ENCODE results near the gene RBM5.

Gene RBM5

DNA sequence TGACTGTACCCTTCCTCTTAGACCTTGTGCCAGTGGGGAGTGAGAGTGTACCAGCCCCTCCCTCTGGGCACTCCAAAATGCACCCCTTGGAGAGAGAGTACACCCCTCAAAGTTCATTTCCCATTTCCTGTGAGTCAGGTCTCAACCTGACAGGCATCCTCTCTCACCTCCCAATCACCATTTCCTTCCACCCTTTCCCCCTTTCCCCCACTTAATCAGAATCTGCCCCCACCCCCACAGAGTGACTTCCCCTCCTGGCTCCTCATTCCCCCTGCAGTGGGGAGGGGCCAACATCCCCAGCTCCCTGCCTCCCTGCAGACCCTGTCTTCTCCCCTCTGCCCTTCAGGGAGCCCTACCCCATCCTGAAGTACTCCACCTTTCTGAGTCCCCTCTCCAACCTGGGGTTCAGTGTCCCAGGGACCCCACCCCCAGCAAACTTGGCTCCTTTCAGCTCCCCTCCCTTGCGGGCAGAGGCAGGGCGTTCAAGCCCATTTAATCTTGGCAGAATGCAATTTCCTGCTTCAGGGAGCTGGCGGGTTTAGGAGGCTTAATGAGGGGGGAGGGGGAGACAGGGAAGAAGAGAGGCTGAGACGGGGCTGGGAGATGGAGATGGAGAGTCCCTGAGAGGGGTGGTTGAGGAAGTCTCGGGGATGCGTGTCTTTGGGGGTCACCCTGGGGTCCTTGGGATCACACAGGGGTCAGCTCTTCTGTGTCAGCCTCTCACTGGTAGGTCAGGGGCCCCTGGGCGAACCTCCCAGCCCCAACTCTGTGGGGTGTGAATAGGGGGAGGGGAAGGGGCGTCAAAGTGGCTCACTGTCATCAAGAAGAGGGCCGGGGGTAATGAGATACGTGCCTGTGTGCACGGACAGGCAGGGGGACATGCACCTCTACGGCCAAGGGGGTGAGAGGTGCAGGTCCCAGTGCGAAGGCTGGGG is 49.8 kb downstream of the RBM5 start:
- DNase-seq = peak in 1 of 58 donors; percentile 16

DNA sequence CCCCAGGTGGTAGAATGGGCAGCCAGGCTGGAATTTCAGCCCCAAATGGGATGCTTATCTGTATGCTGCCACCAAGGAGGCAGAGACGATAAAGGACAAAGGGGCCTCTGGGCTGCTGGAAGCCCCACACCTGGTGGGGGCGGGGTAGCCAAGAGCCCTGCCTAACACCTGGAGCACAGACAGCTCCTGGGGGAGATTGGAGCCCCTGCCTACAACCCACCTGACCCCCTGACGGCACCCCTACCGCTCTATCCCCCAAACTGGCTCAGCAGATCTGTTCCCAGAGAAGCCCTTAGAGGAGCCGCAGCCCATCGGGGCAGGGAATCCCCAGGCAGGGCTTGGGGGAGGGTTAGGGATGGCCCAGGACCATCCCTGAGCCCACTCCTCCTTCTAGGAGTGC is 50.6 kb downstream of the RBM5 start:
- no peak for DNase-seq

DNA sequence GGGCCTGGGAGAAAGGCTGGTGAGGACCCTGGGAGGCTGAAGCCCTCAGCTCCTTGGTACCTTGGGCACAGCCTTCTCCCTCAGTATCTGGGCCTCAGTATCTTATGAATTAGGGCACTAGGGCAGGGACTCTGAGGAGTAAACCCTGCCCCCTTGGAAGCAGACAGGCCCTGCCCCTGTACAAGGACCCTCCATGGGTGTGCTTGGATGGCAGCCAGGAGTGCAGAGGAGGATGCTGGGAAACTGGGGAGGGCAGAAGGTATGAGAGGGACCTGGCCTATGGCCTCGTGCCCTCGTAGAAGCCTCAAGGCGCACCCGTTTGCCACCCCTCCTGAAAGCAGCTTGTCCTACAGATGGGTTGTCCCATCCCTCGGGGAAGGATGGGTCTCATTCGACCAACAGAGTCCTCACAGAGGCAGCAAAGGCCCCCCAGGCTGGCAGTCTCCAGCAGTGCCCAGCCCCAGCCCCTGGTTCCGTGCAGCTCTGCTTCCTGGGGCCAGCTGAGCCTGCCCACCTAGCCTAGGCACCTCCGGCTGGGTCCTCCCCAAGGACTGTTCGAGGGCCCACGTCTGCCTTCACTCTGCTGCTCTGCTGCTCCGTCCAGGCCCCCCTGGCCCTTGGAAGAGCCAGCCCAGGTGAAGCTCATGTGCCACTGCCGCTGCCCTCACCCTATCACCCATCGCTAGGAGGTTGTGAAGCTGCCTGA is 51.2 kb downstream of the RBM5 start:
- no peak for DNase-seq

DNA sequence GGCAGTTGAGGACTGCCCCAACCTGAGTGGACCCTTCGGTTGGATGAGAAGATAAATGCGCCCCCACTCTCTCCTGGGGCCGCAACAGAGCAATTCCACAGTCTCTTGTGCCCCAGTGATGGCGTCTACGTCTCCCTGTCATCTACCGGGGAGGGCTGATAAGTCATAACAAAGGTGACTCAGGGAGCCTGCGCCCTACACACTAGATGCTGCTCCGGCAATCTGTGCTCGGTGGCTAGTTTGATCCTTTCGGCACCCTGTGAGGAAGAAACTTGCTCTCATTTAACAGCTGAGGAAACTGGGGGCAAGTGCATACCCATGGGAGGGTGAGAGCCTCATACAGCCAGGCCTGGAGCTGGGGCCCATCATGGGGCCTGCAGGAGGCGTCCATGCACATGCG is 52.3 kb downstream of the RBM5 start:
- no peak for DNase-seq

DNA sequence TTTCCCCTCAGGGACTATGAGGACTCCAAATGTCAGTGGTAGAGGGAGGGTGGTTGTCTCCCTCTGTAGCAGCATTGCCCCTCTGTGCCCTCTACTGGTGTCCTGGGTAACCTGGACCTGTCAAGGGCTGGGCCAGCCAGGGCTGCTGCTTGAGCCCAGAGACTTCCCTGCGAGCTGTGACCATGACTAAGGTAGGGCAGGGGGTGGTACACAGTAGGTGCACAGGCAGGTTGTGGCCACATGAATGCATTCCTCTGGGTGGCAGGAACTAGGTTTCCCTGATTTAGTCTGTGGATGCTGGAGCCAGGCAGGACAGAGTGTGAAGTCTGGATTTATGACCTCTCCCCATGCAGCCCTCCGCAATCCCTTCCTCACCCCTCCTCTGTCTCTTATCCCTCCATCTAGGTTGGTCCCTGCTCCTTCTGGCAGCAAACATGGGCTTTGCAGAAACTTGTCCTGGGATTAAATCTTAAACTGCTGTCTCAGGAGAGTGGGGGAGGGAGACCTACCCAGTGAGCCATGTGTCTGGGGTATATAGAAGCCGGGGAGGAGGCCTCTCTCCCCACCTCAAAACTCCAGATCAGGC is 57.7 kb downstream of the RBM5 start:
- no peak for DNase-seq

DNA sequence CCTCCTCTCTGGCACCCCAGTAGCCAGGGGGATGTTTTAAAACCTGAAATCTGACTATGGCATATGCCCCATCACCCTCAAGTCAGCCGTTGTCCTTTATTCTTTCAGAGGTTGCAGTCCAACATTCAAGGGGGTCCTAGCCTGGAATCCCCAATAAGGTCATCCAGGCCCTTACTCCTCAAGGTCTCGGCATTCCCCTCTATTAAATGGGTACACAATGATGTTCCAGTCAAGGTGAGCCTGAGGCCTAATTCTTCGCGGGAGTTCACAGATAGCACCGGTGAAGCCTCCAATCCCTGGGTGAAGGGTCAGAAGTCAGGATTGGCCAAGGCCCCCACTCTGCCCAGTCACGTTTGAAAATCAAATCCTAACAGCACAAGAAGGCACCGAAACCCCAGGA is 58.3 kb downstream of the RBM5 start:
- DNase-seq = no peak

DNA sequence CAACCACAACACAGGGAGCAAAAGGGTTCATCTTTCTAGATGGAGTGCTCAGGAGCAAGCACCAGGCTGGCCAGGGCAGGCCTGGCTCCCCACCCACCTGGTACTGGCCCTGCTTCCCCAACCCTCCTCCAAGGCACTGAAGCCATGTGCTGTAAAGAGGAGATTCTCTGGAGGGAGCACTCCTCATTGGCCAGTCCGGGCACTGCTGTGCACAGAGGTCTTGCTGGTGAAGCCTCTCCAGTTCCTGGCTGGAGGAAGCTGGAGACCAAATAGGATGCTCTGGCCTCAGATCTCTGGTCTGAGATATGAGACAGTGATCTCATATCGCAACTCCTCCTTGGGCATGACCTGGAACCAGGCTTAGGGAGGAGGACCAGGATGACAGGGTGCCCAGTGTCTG is 58.7 kb downstream of the RBM5 start:
- DNase-seq = no peak

DNA sequence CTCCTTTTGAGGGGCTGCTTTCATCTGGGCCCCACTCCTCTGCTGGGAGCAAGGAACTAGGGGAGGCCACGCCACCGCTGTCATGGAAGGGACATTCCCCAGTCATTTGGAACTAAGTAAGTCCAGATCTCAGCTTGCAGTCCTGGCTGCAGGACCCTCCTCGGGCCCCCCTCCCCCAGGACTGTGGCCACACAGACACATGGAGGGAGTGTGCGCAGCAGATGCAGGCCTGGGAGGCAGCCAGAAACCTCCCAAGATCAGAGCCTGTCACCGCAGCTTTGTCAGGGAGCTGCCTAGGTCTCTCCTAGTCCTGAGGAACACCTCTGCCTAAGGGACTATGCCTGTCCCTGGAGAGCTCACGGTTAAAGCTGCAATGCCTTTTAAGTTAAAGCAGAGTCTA is 59.1 kb downstream of the RBM5 start:
- DNase-seq = no peak

DNA sequence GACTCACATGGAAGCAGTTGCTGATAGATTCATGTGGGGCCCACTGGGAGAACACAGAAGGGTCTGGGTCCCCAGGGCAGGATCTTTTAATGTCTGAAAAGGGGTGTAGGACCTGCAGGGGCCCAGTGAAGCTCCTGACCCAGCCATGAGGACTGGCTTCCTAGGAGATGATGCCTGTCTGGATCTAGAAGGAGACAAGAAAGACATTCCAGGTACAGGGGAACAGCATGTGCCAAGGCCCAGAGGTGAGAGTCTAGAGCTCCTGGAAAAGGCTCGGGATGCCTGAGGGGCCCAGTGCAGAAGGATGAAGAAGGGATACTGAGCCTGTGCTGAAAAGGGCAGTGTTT is 61.7 kb downstream of the RBM5 start:
- no peak for DNase-seq

DNA sequence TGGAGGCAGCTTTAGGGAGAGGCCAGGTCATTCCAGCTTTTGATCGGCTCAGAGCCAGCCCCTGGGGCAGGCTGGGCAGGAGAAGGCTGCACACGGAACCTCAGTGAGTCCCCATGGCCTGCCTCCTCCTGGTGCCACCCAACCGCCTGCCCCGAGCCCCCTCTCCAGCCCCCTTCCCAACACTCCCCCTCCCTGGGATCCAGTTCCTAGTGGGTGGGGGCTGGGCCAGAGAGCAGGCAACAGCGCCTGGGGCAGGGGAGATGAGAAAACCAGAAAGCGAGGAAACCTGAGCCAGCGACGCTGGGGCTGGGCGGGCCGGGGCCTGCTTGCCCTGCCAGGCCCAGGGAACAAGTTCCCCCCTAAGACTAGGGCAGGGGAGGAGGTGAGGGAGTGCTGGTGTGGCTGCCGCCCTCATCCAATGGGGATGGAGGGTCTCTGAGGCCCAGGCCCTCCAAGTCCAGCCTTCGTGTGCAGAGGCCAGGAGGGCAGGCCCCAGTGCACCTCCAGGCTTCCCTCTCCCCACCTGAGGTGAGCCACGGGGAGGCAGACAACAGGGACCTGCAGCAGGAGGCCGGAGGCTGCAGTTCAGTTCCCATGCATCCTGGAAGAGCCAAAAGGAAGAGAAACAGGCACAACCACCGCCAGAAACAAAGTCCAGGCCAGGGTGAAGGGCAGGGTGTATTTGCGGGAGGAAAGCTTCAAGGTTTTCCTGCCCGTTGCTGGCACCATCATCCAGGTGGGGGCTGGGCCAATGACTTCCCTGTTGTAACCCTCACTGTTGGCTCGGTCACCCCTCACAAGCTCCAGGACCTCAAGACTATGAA is 62.4 kb downstream of the RBM5 start:
- no peak for DNase-seq

DNA sequence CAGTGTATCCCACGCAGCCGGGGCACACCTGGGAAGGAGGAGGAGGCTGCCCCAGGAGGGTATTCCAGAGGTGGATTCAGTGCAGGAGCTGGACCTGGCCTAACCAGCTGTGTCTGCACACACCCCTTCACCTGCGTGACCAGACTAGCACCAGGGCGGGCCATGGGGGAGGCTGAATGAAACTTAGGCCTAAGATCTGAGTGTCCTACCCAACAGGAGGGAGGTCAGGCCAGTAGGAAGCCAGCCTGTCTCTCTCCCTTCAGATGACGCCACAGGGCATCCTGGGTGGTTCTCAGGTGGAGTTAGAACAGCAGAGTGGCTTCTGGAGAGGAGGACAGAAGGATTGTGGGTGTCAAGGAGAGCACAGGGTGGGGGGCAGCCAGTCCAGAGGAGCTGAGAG is 63.0 kb downstream of the RBM5 start:
- DNase-seq = no peak

DNA sequence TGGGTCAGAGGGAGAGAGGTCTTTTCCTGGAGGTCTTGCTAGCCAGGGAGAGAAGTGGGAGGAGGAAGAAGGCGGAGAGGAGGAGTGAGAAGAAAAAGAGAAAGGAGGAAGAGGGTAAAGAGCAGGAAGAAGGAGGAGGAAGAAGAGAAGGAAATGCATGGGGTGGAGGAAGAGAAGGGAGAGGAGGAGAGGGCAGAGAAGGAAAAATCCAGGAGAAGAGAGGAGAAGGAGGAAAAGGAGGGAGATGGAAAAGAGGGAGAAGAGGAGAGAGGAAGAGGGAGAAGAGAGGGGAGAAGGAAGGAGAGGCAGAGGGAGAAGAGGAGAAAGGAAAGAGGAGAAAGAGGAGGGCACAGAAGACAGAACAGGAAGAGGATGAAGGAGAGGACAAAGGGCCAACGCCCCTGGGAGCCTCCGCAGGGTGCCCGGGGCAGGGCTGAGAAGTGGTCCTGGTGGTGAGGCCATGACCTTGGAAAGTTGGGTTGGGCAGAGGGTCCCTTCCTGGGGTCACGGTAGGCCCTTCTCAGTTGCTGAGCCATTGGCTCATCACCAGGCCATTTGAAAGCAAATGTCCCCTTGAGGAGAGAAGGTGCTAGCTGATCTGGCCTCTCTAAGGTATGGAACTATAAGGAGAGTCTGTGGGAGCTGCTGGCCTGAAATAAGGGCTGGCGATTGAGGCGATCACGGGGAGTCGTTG is 65.2 kb downstream of the RBM5 start:
- no peak for DNase-seq

DNA sequence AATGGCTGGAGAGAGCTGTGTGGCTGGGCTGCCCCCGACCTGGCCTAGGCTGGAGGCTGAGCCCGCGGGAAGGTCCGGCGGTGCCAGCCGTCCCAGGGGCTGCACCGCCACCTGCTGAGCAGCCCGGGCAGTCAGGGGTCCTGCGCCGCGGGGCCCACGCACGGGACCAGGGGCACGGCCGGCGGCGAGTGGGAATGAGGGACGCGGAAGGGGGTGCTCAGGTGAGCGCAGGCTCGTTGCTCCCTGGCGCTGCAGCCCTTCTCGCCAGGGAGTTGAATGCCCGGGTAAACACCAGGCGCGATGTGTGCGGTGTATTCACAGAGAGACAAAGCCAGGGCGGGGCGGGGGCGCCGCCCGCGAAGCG is 65.7 kb downstream of the RBM5 start:
- DNase-seq = no peak

DNA sequence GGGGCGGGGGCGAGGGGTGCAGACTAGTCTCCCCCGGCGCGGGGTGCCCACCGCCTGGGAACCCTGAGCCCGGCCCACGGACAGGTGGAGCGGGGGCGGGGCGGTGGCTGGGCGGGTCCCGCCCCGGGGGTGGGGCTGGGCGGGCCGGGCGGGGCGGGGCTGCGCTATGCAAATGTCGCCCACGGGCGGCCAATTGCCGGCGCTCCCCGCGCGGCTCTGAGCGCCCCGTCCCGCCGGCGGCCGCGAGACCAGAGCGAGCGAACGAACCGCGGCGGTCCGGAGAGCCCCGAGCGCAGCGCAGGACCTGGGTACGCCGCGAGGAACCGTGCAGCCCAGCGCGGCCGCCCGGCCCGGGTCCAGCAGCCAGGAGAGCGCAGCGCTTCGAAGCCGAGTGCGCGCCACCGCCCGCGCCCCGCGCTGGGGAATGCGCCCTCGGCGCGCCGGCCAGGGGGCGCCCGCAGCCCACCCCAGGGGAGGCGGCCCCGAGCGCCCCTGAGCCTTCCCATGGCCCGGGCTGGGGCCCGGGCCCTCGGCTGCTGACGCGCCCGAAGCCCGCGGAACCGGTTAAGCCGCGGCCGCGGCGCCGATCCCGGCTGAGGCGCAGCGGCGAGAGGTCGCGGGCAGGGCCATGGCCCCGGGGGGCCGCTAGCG is 66.2 kb downstream of the RBM5 start, which contains the start of gene SEMA3F:
SEMA3F (plus strand) TSS at position 485 of the 651 bp plus-strand sequence. CDS start 4,299 bp downstream, outside the sequence.
- DNase-seq = peak in 9 of 58 donors; percentile 10 to 44 (median 23)

DNA sequence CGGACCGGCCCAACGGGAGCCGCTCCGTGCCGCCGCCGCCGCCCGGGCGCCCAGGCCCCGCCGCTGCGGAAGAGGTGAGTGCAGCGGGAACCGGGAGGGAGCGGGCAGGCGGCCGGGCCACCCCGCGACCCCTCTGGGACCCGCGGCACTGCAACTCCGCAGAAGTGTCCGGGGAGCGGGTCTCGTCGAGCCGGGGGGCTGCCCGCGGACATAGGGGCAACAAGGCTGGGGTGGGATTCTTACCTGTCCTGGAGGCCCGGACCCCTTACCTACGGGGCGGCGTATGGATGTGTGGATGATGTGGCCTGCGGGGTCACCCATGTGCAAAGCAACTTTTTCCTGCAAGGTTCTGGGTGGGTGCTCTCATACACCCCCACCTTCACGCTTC is 66.8 kb downstream of the RBM5 start:
- no peak for DNase-seq

DNA sequence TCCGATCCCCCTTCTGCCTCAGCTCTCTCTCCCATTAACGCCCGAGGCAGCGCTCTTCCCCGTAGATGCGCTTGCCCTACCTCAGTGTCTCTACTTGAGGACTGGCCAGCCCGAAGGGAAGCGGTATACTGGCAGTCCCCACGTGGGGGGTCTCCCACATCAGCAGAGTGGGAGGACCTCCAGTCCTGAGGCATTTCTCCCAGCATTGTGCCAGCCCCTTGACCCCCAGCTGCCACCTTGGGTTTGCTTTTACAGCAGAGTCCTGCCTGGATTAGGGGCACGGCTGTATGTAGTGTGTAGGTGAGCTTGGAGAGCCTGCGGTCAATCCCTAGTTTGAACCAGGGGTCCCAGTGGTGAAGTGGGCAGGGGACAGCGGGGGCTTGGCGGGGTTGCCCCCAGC is 67.2 kb downstream of the RBM5 start:
- DNase-seq = no peak

DNA sequence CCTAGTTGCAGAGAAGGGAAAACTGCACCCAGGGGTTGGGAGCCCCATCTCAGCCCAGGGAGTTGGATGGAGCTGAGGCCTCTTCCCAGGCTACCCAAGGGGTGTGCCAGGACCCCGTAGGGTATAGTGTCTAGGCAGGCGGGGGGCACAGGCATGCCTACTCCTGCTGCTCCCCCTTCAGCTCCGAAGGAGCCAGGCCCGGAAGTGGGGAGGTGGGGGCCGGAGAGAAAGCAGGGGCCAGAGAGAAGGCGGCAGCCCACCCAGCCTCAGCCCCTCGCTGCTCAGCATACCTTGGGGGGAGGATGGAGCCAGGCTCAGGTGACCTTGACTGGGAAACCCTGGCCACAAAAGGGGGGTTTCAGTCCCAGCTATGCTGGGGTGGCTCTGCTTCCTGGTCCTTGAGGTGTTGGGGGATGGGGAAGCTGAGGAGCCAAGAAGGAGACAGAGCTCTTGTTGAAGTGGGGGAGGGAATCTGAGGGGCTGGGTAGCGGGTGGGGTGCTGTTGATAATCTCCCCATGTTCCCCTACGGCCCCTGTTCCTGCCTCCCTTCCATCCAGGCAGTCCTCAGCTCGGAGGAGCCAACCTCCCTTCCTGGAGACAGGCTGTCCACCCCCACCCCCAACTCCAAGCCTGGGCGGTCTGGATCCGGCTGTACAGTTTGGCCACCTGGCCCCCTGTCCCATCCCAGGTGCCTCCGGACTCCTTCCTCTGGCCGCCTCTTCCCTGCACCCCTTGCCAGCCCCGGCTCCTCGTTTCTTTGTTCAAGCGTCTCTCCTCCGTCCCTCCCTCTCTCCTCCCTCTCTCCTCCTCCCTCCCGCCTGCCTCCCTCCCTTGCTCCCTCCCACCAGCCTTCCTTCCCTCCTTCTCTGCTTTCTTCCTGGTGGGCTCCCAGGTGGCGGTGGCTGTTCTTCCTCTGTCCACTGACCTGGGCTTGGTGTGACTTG is 68.1 kb downstream of the RBM5 start:
- DNase-seq = peak in 1 of 58 donors; percentile 11

DNA sequence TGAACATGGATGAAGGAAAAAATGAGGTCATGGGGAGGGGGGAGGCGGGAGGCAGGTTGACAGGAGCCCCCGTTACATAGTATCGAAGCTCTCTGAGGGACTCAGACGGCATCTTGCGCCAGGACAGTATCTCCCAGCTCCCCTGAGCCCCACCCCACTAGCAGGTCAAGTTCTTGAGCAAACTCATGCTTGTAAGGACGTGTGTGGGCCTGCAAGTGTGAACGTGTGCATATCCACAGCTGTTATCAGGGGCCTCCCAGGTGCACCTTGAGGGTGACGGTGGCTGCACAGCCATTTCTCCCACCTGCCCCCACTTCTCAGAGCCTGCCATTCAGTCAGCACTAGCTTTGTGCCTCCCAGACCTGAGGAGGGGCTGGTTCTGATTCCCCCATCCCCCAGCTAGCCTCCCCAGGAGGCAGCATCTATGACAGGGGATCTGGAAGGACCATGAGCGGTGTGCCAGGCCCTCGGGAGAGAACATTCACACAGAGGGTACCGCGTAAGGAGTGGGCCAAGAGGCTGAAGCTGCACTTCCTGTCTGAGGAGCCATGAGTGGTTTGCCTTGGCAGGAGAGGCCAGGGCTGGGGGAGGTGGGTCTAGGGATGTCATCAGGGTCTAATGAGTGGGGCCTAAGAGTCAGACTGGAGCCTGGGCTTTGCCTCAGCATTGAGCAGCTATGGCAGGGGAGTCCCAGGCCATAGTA is 69.3 kb downstream of the RBM5 start:
- DNase-seq = no peak

Measured in anterior cingulate cortex (tissue), 58 donors.